Measurements from ENCODE around the gene KRTAP5-11. TPM values are rescaled to one million over a fixed set of nuclear protein-coding genes. Genes with fewer than 3 reads are reported as not detected.
"Not testable (repeated sequence)": the region's sequence is repeated elsewhere in the genome, so short reads cannot be mapped to it uniquely, and the experiment has no call there.

The KRTAP5-11 gene
- total and polyA plus RNA-seq, 2 donors (not counting 3 experiments of a cell fraction or from before 2014, with no cell fraction given), result not detected

GRCh38 chr11:71538666-71538990 is 44.0 kb downstream of the KRTAP5-11 start:
- no peak for FAIRE-seq
- TF ChIP-seq MAX (IDR thresholded peaks at IDR 0.05; ENCODE audit: insufficient read depth, insufficient read length) (no peak), JUN (IDR thresholded peaks at IDR 0.05; ENCODE audit: borderline replicate concordance, insufficient read depth, insufficient read length, low read depth) (no peak), FOS (IDR thresholded peaks at IDR 0.05; ENCODE audit: borderline replicate concordance, insufficient read depth, low read length) (no peak), POLR2AphosphoS5 (IDR thresholded peaks at IDR 0.05; ENCODE audit: insufficient read depth, low read depth, low read length) (no peak), EZH2 (IDR thresholded peaks at IDR 0.05; ENCODE audit: borderline replicate concordance, low read depth, low read length, severe bottlenecking) (no peak), GATA2 (IDR thresholded peaks at IDR 0.05; ENCODE audit: insufficient read depth, insufficient read length, low read depth, low read length) (no peak), CTCF (IDR thresholded peaks at IDR 0.05; ENCODE audit: extremely low read depth in 1 of 2, insufficient read depth in 1 of 2, low read depth in 1 of 2, low read length in 2 of 2) (no peak), MYC (IDR thresholded peaks at IDR 0.05; ENCODE audit: low read depth, low read length) (no peak), POLR2A (IDR thresholded peaks at IDR 0.05; ENCODE audit: low read depth, low read length) (no peak)

GRCh38 chr11:71537977-71538665 is 44.6 kb downstream of the KRTAP5-11 start, which contains the start of gene KRTAP5-8:
TSS of gene KRTAP5-8 (plus strand) at chr11:71538025. CDS start at chr11:71538056, 31 bp downstream.
- BruUV-seq (replicated peaks); H3K4me2 ChIP-seq (ENCODE audit: insufficient read depth, low read length); POLR2A ChIA-PET; dilution Hi-C loops (cut with MboI; ENCODE audit: extremely low pct_ligation_motif_present, low sequenced_read_pairs); DNase-seq (ENCODE audit: low read depth, low spot score); H3K9me1 ChIP-seq (replicated peaks; ENCODE audit: control insufficient read depth, extremely low read depth, insufficient read depth, low read length); H3K4me1 ChIP-seq (ENCODE audit: control insufficient read depth, extremely low read depth, insufficient read depth, low read length); H3K79me2 ChIP-seq (ENCODE audit: control insufficient read depth, insufficient read depth, low read length); CTCF ChIA-PET; FAIRE-seq; H4K20me1 ChIP-seq (replicated peaks; ENCODE audit: control insufficient read depth, extremely low read depth, insufficient read depth, low read length); H3K27me3 ChIP-seq (ENCODE audit: control insufficient read depth in 2 of 2, insufficient read depth in 2 of 2, low read length in 2 of 2); H3K9me3 ChIP-seq (replicated peaks; ENCODE audit: control insufficient read depth, insufficient read depth, low read length); H3K4me3 ChIP-seq (replicated peaks in 1 of 3; ENCODE audit: insufficient read depth in 1 of 3, low read depth in 1 of 3, low read length in 3 of 3); H3K27ac ChIP-seq (ENCODE audit: insufficient read depth, low read depth, low read length); intact Hi-C loops (cut with micrococcal nuclease); H2AFZ ChIP-seq (ENCODE audit: low read depth, low read length); H3K9ac ChIP-seq (replicated peaks; ENCODE audit: extremely low read depth, insufficient read depth, low read length); H3K36me3 ChIP-seq (ENCODE audit: control insufficient read depth in 2 of 2, extremely low read depth in 1 of 2, insufficient read depth in 2 of 2, low read length in 2 of 2): not testable (repeated sequence)

More at GRCh38 chr11:71538666-71538990, 44.0 kb downstream of the KRTAP5-11 start:
- H2AFZ ChIP-seq (ENCODE audit: low read depth, low read length), result no peak overlapping the region
- dilution Hi-C loops (cut with MboI; ENCODE audit: extremely low pct_ligation_motif_present, low sequenced_read_pairs) (no loop called here), intact Hi-C loops (cut with micrococcal nuclease) (no loop called here)
- H3K4me1 ChIP-seq (ENCODE audit: control insufficient read depth, extremely low read depth, insufficient read depth, low read length), result no peaks in the 10 kb centered on the region
- no TSS peak for BruUV-seq (replicated peaks)
- DNase-seq (ENCODE audit: low read depth, low spot score), result no peak
- H3K27ac ChIP-seq (ENCODE audit: insufficient read depth, low read depth, low read length), result no peak overlapping the region
- H3K4me3 ChIP-seq (replicated peaks in 1 of 3; ENCODE audit: insufficient read depth in 1 of 3, low read depth in 1 of 3, low read length in 3 of 3), result no peak overlapping the region
- CTCF ChIA-PET, result no interaction called here
- H3K4me2 ChIP-seq (ENCODE audit: insufficient read depth, low read length), result no peak overlapping the region
- no peak overlapping the region for H3K9ac ChIP-seq (replicated peaks; ENCODE audit: extremely low read depth, insufficient read depth, low read length)
- no peaks in the 10 kb centered on the region for H3K9me3 ChIP-seq (replicated peaks; ENCODE audit: control insufficient read depth, insufficient read depth, low read length)
- H3K9me1 ChIP-seq (replicated peaks; ENCODE audit: control insufficient read depth, extremely low read depth, insufficient read depth, low read length), result no peaks in the 10 kb centered on the region
- no peaks in the 10 kb centered on the region for H3K36me3 ChIP-seq (ENCODE audit: control insufficient read depth in 2 of 2, extremely low read depth in 1 of 2, insufficient read depth in 2 of 2, low read length in 2 of 2)
- H3K27me3 ChIP-seq (ENCODE audit: control insufficient read depth in 2 of 2, insufficient read depth in 2 of 2, low read length in 2 of 2), result no peaks in the 10 kb centered on the region
- H3K79me2 ChIP-seq (ENCODE audit: control insufficient read depth, insufficient read depth, low read length), result no peaks in the 10 kb centered on the region
- POLR2A ChIA-PET, result no interaction called here
- no peaks in the 10 kb centered on the region for H4K20me1 ChIP-seq (replicated peaks; ENCODE audit: control insufficient read depth, extremely low read depth, insufficient read depth, low read length)
